Gastrocnemius medialis (tissue), 4 donors: ENCODE results near the gene ZNF670.
"Not testable (repeated sequence)": the region's sequence is repeated elsewhere in the genome, so short reads cannot be mapped to it uniquely, and the experiment has no call there.

Experiments used
- CTCF ChIP-seq, 5 experiments: fragments of 450-650 bp in 3 of 5; fragments of 200-600 bp in 2 of 5; sonication (generic) in 2 of 5; IDR thresholded peaks in 4 of 5; conservative IDR thresholded peaks in 1 of 5; 1 replicate in 4 of 5; 2 replicates in 1 of 5; pipeline ENCODE4 v1.5.1; 2016 to 2019; ENCODE audit warnings: antibody characterized with exemption in 5 of 5, mild to moderate bottlenecking in 3 of 5, moderate library complexity in 3 of 5
- POLR2A ChIP-seq, 2 donors: fragments of 450-650 bp; IDR thresholded peaks; one replicate each; pipeline ENCODE4 v1.6.1; 2017; ENCODE audit warnings: antibody characterized with exemption in 2 of 2, mild to moderate bottlenecking in 2 of 2, moderate library complexity in 2 of 2

GRCh38 chr1:247127519-247128282 lies 49.1 kb upstream of the ZNF670 start:
- TF ChIP-seq CTCF (IDR thresholded peaks at IDR 0.05 in 4 of 5, conservative IDR thresholded peaks at IDR 0.05 in 1 of 5); POLR2A (IDR thresholded peaks at IDR 0.05): not testable (repeated sequence)
